ENCODE results near the gene NPFFR1. TPM values are rescaled to one million over a fixed set of nuclear protein-coding genes. Genes with fewer than 3 reads are reported as not detected.

NPFFR1 gene
- total RNA-seq, 1 donor from 2014 or later: not detected

DNA sequence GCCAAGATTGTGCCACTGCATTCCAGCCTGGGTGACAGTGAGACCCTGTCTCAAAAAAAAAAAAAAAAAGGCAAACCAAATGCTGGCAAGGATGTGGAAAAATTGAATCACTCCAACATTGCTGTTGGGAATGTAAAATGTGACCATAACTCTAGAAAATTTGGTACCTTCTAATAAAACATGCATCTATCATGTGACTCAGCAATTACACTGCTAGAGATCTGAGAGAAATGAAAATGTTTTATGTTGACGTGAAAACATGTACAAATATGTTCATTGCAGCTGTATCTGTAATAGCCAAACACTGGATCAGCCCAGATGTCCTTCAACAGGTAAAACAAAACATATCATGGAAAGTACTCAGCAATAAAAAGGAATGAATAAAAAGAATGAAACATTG lies 82.7 kb downstream of the NPFFR1 start:
- no peaks in the 10 kb centered on the region for H3K27me3 Mint-ChIP-seq (ENCODE audit: unreplicated experiment)
- H3K4me3 Mint-ChIP-seq (ENCODE audit: unreplicated experiment): no peak overlapping the region
- H3K27ac Mint-ChIP-seq (ENCODE audit: unreplicated experiment): no peak overlapping the region
- DNase-seq (ENCODE audit: extremely low spot score, unreplicated experiment): no peak
- TF ChIP-seq, protein P1, sequence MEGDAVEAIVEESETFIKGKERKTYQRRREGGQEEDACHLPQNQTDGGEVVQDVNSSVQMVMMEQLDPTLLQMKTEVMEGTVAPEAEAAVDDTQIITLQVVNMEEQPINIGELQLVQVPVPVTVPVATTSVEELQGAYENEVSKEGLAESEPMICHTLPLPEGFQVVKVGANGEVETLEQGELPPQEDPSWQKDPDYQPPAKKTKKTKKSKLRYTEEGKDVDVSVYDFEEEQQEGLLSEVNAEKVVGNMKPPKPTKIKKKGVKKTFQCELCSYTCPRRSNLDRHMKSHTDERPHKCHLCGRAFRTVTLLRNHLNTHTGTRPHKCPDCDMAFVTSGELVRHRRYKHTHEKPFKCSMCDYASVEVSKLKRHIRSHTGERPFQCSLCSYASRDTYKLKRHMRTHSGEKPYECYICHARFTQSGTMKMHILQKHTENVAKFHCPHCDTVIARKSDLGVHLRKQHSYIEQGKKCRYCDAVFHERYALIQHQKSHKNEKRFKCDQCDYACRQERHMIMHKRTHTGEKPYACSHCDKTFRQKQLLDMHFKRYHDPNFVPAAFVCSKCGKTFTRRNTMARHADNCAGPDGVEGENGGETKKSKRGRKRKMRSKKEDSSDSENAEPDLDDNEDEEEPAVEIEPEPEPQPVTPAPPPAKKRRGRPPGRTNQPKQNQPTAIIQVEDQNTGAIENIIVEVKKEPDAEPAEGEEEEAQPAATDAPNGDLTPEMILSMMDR (IDR thresholded peaks at IDR 0.05): no peak
- H3K4me1 Mint-ChIP-seq (ENCODE audit: unreplicated experiment): peaks cover 2% of the 10 kb centered on the region
- peaks cover 49% of the 10 kb centered on the region for H3K36me3 Mint-ChIP-seq (ENCODE audit: unreplicated experiment)
- H3K9me3 Mint-ChIP-seq (ENCODE audit: unreplicated experiment): no peaks in the 10 kb centered on the region

GRCh38 chr10:70198696-70199466 lies 84.9 kb downstream of the NPFFR1 start:
- Mint-ChIP-seq H3K4me1 (ENCODE audit: unreplicated experiment) (peaks cover 14% of the 10 kb centered on the region), H3K9me3 (ENCODE audit: unreplicated experiment) (no peaks in the 10 kb centered on the region), H3K36me3 (ENCODE audit: unreplicated experiment) (peaks cover 41% of the 10 kb centered on the region), H3K27me3 (ENCODE audit: unreplicated experiment) (no peaks in the 10 kb centered on the region), H3K4me3 (ENCODE audit: unreplicated experiment) (no peak overlapping the region), H3K27ac (ENCODE audit: unreplicated experiment) (no peak overlapping the region)
- TF ChIP-seq, protein P1 (IDR thresholded peaks at IDR 0.05): no peak
- no peak for DNase-seq (ENCODE audit: extremely low spot score, unreplicated experiment)

Other genes starting within 250 kb of the NPFFR1 start
- 31.2 and 36.5 TPM in 2 replicates for gene MACROH2A2, start 231.2 kb downstream of the NPFFR1 start, total RNA-seq
- gene AIFM2, start 151.2 kb downstream of the NPFFR1 start, total RNA-seq: 11.7 and 12.1 TPM in 2 replicates
- gene TYSND1, start 137.3 kb downstream of the NPFFR1 start, total RNA-seq: 13.8 and 15.6 TPM in 2 replicates
- 143 and 168 TPM in 2 replicates for gene SAR1A, start 113.5 kb downstream of the NPFFR1 start, total RNA-seq
- gene PPA1, start 50.6 kb downstream of the NPFFR1 start, total RNA-seq: 59.8 and 60.4 TPM in 2 replicates
- 4.0 and 5.8 TPM in 2 replicates for gene LRRC20, start 98.6 kb upstream of the NPFFR1 start, total RNA-seq
- gene EIF4EBP2, start 120.1 kb upstream of the NPFFR1 start, total RNA-seq: 40.4 and 41.1 TPM in 2 replicates
- not detected in 2 replicates for gene NODAL, start 157.7 kb upstream of the NPFFR1 start, total RNA-seq
- gene PALD1, start 194.8 kb upstream of the NPFFR1 start, total RNA-seq: 2.8 and 3.1 TPM in 2 replicates